GM21576 (cell line): ENCODE measurements around the gene TPGS1.

Experiments
- ATAC-seq: cut with Tn5 transposase; IDR thresholded peaks from one replicate; pipeline ENCODE4 v1.9.1; 2021; ENCODE audit warnings: mild to moderate bottlenecking, moderate library complexity; ENCODE audit not compliant: unreplicated experiment

Gene TPGS1

DNA sequence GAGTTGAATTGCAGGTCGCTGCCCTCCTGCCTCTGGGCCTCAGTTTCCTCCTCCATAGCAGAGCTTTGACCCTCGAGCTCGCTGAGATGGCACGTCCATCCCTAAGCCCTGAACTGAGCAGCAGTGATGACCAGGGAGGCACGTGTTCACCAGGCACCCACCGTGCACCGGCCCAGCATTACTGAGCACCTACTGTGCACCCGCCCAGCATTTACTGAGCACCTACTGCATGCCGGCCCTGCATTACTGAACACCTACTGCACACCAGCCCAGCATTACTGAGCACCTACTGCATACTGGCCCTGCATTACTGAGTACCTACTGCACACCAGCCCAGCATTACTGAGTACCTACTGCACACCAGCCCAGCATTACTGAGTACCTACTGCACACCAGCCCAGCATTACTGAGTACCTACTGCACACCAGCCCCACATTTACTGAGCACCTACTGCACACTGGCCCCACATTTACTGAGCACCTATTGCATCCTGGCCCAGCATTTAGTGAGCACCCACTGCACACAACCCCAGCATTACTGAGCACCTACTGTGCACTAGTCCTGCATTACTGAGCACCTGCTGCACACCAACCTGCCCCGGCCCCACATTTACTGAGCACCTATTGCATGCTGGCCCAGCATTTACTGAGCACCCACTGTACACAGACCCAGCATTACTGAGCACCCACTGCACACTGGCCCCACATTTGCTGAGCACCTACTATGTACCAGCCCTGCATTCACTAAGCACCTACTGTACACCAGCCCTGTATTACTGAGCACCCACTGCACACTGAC, 6.3 kb downstream of the TPGS1 start:
- no peak for ATAC-seq

DNA sequence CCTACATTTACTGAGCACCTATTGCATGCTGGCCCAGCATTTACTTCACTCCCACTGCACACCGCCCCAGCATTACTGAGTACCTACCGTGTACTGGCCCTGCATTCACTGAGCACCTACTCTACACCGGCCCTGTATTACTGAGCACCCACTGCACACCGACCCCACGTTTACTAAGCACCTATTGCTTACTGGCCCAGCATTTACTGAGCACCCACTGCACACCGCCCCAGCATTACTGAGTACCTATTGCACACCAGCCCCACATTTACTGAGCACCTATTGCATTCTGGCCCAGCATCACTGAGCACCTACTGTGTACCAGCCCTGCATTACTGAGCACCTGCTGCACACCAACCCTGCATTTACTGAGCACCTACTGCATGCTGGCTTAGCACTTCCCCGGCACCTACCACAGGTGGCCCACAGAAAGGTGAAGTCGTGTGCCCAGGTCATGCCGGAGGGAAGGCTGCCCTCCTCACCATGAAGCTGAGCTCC, 6.9 kb downstream of the TPGS1 start:
- ATAC-seq: no peak

DNA sequence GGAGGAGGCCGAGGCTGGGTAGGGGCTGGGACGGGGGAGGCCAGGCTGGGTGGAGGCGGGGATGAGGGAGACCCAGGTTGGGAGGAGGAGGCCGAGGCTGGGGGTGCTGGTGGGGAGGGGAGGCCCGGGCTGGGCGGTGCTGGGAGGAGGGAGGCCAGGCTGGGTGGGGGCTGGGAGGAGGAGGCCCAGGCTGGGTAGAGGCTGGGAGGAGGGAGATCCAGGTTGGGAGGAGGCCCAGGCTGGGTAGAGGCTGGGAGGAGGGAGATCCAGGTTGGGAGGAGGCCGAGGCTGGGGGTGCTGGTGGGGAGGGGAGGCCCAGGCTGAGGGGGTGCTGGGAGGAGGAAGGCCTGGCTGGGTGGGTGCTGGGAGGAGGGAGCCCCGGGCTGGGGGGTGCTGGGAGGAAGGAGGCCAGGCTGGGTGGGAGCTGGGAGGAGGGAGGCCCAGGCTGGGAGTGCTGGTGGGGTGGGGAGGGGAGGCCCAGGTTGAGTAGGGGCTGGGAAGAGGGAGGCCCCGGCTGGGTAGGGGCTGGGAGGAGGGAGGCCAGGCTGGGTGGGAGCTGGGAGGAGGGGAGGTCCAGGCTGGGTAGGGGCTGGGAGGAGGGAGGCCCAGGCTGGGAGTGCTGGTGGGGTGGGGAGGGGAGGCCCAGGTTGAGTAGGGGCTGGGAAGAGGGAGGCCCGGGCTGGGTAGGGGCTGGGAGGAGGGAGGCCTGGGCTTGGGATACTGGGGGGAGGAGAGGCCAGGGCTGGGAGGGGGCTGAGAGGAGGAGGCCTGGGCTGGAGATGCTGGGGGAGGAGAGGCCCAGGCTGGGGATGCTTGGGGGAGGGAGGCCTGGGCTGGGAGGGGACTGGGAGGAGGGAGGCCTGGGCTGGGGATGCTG, 10.7 kb downstream of the TPGS1 start:
- no peak for ATAC-seq

DNA sequence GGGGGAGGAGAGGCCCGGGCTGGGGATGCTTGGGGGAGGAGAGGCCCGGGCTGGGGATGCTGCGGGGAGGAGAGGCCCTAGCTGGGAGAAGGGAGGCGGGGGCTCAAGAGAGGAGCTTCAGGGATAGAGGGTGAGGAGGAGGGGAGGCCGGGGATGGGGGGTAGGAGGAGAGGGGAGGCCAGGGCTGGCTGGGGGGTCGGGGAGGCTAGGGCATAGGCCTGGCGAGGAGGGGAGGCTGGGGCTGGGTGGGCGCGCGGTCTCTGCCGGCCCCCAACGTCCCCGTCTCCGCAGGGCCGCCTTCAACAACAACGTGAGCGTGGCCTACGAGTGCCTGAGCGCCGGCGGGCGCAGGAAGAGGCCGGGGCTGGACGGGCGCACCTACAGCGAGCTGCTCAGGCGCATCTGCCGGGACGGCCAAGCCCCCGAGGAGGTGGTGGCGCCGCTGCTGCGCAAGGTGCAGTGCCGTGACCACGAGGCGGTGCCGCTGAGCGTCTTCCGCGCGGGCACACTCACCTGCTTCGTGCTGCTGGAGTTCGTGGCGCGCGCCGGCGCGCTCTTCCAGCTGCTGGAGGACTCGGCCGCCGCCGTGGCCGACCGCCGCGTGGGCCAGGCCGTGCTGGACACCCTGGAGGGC, 11.4 kb downstream of the TPGS1 start:
- ATAC-seq: no peak

DNA sequence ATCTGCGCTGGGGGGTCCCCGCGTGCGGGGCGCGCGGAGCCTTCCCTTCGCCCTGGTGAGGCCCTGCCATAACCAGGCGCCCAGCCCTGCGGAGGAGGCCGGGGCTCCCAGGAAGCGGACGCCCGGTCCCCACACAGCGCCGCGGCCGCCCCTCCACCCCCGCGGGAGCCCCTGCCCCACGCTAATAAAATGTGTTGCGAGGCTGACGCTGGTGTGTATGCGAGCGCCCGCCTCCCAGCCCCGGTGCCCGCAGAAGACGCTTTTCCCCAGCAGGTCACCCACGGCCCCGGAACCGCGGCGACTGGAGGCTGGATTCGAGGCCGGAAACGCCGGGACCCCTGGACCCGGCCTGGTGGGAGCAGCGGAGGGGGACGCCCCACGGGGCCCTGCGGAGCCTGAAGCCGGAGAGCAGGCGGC, 12.2 kb downstream of the TPGS1 start:
- ATAC-seq: no peak

DNA sequence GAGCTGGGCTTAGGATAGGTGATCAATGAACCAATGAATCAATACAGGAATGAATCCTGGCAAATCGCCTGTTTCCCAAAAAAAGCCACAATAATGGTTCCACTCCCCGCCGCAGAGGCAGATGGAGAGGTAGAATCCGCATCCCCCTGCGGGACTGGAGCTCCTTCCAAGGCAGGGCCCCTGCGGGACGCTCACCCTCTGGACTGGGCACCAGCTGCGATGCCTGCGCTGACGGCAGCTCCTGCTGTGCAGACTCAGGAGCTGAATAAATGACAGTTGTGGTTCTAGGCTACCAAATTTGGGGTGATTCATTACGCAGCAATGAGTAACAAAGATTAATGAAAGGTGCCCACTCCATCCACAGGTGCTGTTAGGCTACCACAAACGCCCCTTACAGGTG, 15.4 kb downstream of the TPGS1 start:
- no peak for ATAC-seq

DNA sequence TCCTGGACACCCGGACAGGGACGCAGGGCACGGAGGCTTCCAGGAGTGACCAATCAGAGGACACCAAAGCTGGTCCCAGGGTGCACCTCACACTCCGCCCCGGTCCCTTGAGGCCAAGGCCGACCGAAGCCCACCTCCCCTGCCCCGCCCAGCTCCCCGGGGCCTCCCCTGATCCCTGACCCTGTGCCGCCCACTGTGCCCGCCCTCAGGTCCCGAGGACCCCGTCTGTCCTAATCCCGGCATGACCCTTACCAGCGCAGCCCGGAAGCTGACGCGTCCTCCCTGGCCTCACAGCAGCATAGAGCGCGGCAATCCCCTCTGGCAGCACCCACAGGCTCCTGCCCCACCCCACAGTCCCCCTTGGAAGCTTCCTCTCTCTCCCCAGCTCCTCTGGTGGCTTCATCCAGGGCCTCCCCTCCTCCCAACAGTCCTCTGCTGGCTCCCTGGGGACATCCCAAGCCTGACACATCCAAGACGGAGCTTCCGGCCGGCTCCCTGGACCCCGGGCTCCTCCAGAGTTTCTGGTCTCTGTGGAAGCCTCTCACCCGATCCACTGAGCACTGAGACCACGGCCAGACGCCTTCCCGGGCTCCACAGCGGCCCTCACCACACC, 16.9 kb downstream of the TPGS1 start:
- ATAC-seq: no peak

DNA sequence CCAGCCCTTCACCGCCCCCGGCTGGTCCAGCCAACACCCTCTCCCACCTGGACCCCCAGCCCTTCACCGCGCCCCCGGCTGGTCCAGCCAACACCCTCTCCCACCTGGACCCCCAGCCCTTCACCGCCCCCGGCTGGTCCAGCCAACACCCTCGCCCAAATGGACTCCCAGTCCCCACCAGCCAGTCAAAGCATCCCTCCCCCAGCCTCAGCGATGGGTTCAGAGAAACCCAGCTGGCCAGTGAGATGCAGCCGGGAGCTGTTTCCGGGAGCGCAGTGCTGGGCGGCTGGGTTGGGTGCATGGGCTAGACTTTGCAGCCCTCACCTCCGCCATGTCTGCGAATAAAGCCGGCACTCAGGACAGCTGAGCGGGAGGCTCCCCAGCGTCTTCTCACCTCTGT, 17.7 kb downstream of the TPGS1 start:
- no peak for ATAC-seq

DNA sequence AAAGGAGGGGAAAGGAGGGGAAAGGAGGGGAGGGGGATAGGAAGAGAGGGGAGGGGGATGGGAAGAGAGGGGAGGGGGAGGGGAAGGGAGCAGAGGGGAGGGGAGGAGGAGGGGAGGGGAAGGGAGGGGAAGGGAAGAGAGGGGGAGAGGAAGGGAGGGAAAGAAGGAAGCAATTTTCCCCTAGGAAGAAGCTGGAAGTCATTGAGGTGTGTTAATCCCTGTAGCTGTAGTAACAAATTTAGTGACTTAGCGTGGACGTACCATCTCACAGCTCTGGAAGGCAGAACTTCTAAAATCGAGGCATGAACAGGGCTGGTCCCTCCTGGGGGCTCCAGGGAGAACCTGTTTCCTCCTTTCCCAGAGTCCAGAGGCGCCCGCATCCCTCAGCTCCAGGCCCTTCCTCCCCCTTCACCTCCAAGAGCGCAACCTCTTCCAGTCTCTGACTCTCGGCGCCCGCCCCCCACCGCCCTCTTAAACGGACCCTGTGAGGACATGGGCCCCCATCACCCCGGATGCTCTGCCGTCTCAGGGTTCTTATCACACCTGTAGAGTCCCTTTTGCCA, 18.6 kb downstream of the TPGS1 start:
- no peak for ATAC-seq

DNA sequence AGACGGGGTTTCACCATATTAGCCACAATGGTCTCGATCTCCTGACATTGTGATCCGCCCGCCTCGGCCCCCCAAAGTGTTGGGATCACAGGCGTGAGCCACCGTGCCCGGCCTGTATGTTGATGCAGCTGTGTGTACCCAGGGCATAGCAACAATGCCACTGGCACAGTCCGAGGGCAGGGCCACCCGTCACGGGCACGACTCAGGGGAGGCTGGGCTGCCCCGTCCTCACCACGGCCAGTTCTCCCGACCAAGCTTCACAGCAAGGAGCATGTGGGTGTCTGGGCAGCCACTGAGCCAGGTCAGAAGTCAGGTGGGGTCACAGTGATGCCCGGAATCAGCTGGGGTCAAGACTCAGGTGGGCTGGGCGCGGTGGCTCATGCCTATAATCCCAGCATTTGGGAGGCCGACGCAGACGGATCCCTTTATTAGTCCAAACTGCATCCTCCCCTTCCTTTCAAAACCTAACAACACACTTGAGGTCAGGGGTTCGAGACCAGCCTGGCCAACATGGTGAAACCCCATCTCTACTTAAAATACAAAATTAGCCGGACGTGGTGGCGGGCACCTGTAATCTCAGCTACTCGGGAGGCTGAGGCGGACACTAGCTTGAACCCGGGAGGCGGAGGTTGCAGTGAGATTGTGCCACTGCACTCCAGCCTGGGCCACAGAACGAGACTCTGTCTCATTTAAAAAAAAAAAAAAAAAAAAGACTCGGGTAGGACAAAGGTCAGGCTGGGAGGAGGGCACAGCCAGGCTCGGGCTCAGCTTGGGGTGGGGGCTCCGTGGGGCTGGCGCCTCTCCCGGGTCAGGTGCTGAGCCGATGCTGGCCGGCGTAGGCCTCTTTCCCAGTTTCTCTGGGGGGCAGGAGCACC, 23.1 kb downstream of the TPGS1 start:
- ATAC-seq: no peak

DNA sequence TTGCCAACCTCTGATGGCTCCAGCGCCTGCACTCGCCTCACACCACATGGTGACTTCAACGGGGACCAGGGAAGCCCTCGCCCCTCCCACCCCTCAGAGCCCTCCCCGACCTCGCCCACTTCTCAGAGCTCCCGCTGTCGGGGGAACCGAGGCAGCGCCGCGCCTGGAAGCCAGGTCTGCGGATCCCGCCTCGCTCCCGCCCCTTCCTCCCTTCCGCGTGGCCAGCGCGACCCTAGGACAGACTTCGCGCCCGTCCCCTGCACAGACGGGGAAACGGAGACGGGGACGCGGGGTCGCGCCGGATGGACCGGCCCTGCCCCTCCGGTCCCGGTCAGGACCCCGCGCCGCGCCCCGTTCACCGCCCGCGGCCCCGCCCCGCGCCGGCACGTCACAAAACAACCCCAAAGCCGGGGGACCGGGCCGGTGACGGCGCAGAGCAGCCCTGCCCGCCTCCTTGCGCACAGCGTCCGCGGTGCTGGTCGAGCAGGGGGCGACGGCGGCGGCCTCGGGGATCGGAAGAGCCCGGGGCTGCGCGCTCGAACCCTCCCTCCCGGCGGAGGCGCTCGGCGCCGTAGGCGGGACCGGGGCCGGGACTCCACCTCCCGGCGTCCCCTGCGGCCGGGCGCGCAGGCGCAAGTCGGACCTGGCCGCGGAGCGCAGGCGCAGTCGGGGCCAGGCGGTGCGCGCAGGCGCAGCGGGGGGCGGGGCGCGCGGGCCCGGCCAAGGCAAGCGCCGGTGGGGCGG, 23.9 kb downstream of the TPGS1 start:
- peak; percentile 54 for ATAC-seq

DNA sequence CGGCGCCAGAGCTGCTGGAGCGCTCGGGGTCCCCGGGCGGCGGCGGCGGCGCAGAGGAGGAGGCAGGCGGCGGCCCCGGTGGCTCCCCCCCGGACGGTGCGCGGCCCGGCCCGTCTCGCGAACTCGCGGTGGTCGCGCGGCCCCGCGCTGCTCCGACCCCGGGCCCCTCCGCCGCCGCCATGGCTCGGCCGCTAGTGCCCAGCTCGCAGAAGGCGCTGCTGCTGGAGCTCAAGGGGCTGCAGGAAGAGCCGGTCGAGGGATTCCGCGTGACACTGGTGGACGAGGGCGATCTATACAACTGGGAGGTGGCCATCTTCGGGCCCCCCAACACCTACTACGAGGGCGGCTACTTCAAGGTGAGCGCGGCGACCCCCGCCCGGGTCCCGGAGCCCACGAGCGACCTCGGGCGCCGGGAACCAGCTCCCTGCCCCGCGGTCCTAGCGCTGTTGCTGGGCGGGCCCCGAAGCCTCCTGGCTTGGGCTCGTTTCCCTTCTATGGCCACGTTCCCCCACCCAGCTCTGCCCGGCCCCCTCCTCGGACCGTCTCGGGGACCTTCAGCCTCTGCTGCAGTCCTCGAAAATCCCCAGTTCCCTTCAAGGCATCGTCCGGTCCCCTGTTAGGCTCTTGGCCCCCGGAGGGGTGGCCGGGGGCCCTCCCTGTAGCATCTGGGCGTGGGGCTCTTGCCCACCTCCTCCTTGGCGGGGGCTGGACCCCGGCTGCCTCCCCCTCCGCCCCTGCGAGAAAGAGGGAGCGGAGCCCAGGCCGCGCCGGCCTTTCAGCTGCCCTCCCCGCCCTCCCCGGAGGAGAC, 24.7 kb downstream of the TPGS1 start, which contains the start of gene CDC34:
TSS of gene CDC34 (plus strand) at position 8 of the 808 bp plus-strand sequence. CDS start at position 180, 172 bp downstream.
- ATAC-seq: peak; percentile 3

DNA sequence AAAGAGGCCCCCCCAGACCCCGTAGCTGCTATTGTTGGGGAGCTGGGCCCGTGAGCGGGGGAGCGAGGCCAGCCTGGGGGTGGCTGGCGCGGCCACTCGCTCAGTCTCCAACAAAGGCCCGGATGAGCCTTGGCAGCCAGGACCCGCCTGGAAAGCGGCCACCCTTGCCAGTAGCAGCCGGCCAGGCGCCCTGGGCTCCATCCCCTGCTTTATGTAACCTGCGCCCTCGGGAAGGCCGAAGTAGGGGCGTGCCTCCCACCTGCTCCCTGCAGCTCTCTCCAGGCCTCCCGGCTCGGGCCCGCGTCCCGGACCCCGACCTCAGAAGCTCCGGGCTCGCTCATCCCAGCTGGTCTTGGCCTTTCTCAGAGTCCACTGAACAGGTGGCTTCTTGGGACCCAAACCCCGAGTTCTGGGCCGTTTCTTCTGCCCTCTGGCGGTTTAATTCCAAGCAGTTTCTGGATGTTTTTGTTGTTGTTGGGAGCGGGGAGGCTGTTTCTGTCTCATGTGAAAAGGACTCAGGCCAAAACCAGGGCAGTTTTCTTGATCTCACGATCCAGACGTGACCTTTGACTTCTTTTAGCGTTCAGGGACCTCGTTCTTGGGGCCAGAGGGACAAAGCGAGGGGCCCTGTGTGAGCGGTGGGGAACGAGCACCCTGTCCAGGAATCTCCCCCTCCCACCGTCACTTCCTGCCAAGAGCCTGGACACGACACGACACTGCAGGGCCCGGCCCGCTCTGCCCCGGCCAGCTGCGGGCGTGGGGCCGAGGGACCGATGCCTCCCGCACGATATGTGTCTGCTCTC, 25.5 kb downstream of the TPGS1 start:
- no peak for ATAC-seq

DNA sequence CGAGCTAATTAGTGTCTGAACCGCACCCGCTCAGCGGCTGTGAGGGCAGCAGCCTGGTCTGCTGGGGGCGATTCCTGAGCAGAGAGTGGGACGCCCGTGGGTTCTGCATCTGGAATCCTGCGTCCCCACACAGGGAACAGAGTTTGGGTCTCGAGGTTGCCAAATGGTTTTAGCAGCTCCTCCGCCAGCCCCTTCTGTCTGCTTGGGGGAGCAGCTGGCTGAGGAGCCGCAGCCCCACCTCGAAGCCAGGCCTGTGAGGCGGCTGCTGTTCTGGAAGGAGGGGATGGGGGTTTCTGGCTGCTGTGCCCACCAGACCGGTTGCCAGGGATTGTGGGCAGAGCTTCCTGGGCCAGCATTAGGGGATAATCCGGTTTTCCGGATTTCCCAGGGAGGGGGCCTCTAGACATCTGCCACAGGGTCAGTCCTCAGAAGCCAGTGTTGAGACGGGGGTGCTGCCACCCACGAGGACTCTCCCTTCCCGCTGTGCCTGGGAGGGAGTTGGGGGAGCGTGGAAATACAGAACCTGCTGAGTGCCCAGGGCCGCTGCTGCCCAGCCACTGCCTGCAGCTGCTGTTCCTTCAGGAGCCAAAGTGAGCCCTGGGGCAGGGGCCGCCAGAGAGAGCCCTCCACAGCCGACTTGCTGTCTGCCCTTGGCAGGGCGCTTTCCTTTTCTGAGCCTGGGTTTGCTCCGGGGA, 26.2 kb downstream of the TPGS1 start:
- no peak for ATAC-seq

DNA sequence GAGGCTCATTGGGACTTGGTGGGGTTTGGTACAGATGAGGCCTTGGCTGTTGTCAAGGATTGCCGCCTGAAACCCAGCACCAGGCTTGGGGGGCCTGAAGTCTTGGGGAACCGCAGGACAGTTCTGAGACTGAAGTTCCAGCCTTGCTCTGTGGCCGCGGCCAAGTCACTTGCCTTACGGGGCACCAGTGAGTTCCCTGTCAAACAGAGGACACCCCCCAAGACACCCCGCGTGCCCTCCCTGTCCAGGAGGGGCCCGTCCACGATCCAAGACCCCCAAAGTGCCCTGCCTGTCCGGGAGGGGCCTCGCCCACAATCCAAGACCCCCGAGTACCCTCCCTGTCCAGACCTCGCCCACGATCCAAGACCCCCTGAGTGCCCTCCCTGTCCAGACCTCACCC, 26.8 kb downstream of the TPGS1 start:
- no peak for ATAC-seq

DNA sequence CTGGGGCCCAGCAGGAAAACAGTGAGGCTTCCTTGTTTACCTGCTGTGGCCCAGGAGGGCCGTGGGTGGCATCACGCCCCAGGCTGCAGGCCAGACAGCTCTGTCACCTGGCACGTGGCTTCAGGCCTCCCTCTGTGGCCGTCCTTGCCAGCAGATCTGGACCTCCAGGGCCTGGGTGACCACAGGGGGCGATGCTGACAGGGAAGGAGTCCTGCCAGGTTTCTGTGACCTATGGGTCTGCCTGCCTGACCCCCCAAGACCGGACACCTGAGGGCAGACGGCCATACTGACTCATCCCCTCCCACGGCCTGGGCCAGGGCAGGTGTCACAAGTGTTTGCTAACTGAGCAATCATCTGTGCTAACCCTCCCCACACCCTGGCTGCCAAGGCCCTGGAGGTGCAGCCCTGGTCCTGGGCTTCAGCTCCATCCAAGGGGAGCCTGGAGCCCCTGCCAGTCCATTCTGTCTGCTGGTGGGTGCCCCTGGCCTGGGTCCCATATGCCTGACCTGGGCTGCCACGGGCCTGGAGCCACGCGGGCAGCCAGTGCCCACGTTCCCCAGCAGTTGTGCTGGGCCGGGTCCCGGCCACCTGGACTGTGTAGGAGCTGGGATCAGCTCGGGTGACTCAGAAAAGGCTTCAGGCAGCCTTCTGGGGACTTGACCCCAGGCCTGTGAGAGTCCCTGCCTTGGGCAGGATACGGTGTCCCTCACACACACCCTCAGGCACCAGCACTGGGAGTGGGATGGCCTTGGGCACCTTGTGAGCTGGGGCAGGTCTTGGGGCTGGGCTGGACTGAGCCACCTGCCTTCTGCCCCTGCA, 27.9 kb downstream of the TPGS1 start:
- no peak for ATAC-seq
